SU-DHL-6 (cell line): ENCODE results near the gene KRT8.

Experiments
- CTCF ChIP-seq: fragments of 200-600 bp; sonication (generic); IDR thresholded peaks from one replicate; pipeline ENCODE4 v1.5.1; 2017; ENCODE audit warnings: antibody characterized with exemption, mild to moderate bottlenecking, low read length, moderate library complexity; ENCODE audit not compliant: insufficient read depth, poor library complexity, severe bottlenecking
- EZH2phosphoT487 ChIP-seq: fragments of 200-600 bp; sonication (generic), shearing (Covaris generic); conservative IDR thresholded peaks from 2 replicates; pipeline ENCODE4 v1.6.1; 2018; ENCODE audit warnings: mild to moderate bottlenecking, antibody characterized with exemption, low read length, moderate library complexity, mixed read lengths

GRCh38 chr12:52903855-52904508 is 894 bp downstream of the KRT8 start:
- TF ChIP-seq CTCF = no peak
- TF ChIP-seq EZH2phosphoT487 = no peak
